ENCODE data around the gene HSD17B1.

The HSD17B1 gene

DNA sequence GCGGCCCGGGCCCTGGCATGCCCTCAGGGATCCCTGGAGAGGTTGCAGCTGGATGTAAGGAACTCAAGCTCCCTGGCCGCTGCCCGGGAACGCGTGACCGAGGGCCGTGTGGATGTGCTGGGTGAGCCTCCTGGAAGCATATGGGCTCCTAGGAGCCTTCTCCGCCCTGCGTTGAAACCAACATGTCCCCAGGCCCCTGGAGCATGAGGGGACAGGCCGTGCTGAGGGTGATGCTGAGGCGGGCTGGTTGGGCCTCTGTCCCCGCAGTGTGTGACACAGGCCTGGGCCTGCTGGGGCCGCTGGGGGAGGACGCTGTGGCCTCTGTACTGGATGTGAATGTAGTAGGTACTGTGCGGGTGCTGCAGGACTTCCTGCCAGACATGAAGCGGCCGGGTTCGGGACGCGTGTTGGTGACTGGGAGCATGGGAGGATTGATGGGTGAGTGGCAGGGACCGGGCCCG, 5.7 kb upstream of the HSD17B1 start:
- Histone ChIP-seq H4K20me1 (ENCODE audit: low read depth, low read length) (no peaks in the 10 kb centered on the region), H3K9ac (ENCODE audit: low read length) (no peak overlapping the region), H3K9me2 (replicated peaks; ENCODE audit: insufficient read depth, low read length) (no peaks in the 10 kb centered on the region), H3K9me3 (ENCODE audit: insufficient read depth, low read length) (no peaks in the 10 kb centered on the region), H3F3A (ENCODE audit: insufficient read depth) (no peaks in the 10 kb centered on the region), H3K27me3 (ENCODE audit: low read length) (no peaks in the 10 kb centered on the region), H3K4me2 (ENCODE audit: low read depth, low read length, poor library complexity, severe bottlenecking) (no peak overlapping the region), H3K27ac (ENCODE audit: low read depth, low read length) (no peak overlapping the region), H2AFZ (ENCODE audit: low read depth, low read length, severe bottlenecking) (no peak overlapping the region), H3K4me3 (ENCODE audit: insufficient read depth, low read length, poor library complexity, severe bottlenecking) (no peak overlapping the region), H3K79me2 (ENCODE audit: insufficient read depth, low read length) (no peaks in the 10 kb centered on the region), H3K36me3 (ENCODE audit: low read length) (no peaks in the 10 kb centered on the region)
- no peak for TF ChIP-seq EZH2phosphoT487 (conservative IDR thresholded peaks at IDR 0.05; ENCODE audit: low read length)
- TF ChIP-seq, protein P1, sequence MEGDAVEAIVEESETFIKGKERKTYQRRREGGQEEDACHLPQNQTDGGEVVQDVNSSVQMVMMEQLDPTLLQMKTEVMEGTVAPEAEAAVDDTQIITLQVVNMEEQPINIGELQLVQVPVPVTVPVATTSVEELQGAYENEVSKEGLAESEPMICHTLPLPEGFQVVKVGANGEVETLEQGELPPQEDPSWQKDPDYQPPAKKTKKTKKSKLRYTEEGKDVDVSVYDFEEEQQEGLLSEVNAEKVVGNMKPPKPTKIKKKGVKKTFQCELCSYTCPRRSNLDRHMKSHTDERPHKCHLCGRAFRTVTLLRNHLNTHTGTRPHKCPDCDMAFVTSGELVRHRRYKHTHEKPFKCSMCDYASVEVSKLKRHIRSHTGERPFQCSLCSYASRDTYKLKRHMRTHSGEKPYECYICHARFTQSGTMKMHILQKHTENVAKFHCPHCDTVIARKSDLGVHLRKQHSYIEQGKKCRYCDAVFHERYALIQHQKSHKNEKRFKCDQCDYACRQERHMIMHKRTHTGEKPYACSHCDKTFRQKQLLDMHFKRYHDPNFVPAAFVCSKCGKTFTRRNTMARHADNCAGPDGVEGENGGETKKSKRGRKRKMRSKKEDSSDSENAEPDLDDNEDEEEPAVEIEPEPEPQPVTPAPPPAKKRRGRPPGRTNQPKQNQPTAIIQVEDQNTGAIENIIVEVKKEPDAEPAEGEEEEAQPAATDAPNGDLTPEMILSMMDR (IDR thresholded peaks at IDR 0.05; ENCODE audit: insufficient read depth, low read length, poor library complexity, severe bottlenecking) = no peak

DNA sequence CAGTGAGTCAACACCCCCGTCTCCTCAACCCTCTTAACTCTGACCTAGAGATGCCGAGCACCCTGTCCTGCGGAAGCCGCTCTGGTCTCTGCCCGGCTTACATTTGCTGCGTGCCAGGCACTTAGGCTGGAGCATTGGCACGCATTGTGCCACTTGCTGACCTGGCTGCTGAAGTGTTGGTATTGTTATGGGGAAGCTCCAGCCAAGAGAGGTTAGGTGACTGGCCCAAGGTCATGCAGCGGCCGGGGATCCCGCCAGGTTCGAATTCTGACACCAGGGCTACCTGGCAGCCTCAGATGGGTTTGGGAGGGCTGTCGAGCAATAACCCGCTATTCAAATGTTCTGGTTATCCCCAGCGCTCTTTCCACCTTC, 5.0 kb upstream of the HSD17B1 start:
- Histone ChIP-seq H3K27me3 (ENCODE audit: low read length) (no peaks in the 10 kb centered on the region), H3K36me3 (ENCODE audit: low read length) (no peaks in the 10 kb centered on the region), H3F3A (ENCODE audit: insufficient read depth) (no peaks in the 10 kb centered on the region), H3K9me2 (replicated peaks; ENCODE audit: insufficient read depth, low read length) (no peaks in the 10 kb centered on the region), H3K9ac (ENCODE audit: low read length) (peak overlapping the region; percentile 62), H3K79me2 (ENCODE audit: insufficient read depth, low read length) (no peaks in the 10 kb centered on the region), H3K4me3 (ENCODE audit: insufficient read depth, low read length, poor library complexity, severe bottlenecking) (peak overlapping the region; percentile 28), H3K9me3 (ENCODE audit: insufficient read depth, low read length) (no peaks in the 10 kb centered on the region), H3K27ac (ENCODE audit: low read depth, low read length) (no peak overlapping the region), H3K4me2 (ENCODE audit: low read depth, low read length, poor library complexity, severe bottlenecking) (peak overlapping the region; percentile 56), H4K20me1 (ENCODE audit: low read depth, low read length) (no peaks in the 10 kb centered on the region), H2AFZ (ENCODE audit: low read depth, low read length, severe bottlenecking) (peak overlapping the region; percentile 53)
- TF ChIP-seq, protein P1 (IDR thresholded peaks at IDR 0.05; ENCODE audit: insufficient read depth, low read length, poor library complexity, severe bottlenecking) = no peak
- no peak for TF ChIP-seq EZH2phosphoT487 (conservative IDR thresholded peaks at IDR 0.05; ENCODE audit: low read length)

DNA sequence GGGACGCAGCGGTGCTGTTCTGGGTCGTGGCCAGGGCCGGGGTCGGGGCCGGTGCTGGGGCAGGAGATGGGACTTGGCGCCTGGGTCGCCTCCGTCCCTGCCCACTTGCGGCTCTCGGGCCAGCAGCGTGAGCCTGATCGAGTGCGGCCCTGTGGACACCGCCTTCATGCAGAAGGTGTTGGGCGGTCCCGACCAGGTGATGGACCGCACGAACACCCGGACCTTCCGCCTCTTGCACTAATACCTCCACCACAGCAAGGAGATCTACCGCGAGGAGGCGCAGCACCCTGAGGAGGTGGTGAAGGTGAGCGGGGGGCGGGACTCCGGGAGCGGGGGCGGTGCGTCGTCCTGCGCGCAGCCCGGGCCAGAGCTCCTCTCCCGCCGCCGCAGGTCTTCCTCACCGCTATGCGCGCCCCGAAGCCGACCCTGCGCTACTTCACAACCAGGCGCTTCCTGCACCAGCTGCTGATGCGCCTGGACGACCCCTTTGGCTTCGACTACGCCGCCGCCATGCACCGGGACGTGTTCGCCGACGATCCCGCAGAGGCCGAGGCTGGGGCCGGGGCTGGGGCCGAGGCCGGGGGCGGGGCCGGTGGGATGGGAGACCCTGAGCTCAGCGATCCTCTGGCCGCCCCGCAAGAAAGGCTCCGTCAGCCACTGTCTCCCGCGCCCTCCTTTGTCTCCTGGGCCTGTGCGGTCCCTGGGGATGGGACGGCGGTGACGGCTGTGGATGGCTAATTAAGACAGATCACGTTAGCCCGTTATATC, 4.5 kb upstream of the HSD17B1 start:
- peak overlapping the region; percentile 56 for H3K4me2 ChIP-seq (ENCODE audit: low read depth, low read length, poor library complexity, severe bottlenecking)
- no peak overlapping the region for H3K27ac ChIP-seq (ENCODE audit: low read depth, low read length)
- no peaks in the 10 kb centered on the region for H3K36me3 ChIP-seq (ENCODE audit: low read length)
- H2AFZ ChIP-seq (ENCODE audit: low read depth, low read length, severe bottlenecking) = peak overlapping the region; percentile 53
- H3K4me3 ChIP-seq (ENCODE audit: insufficient read depth, low read length, poor library complexity, severe bottlenecking) = peak overlapping the region; percentile 50
- H3K9me3 ChIP-seq (ENCODE audit: insufficient read depth, low read length) = no peaks in the 10 kb centered on the region
- TF ChIP-seq, protein P1 (IDR thresholded peaks at IDR 0.05; ENCODE audit: insufficient read depth, low read length, poor library complexity, severe bottlenecking) = peak; percentile 66
- TF ChIP-seq EZH2phosphoT487 (conservative IDR thresholded peaks at IDR 0.05; ENCODE audit: low read length) = no peak
- no peaks in the 10 kb centered on the region for H4K20me1 ChIP-seq (ENCODE audit: low read depth, low read length)
- H3K9ac ChIP-seq (ENCODE audit: low read length) = peak overlapping the region; percentile 62
- H3F3A ChIP-seq (ENCODE audit: insufficient read depth) = no peaks in the 10 kb centered on the region
- H3K9me2 ChIP-seq (replicated peaks; ENCODE audit: insufficient read depth, low read length) = no peaks in the 10 kb centered on the region
- no peaks in the 10 kb centered on the region for H3K27me3 ChIP-seq (ENCODE audit: low read length)
- H3K79me2 ChIP-seq (ENCODE audit: insufficient read depth, low read length) = no peaks in the 10 kb centered on the region
